ENCODE data around the gene VWA5B1. TPM values are rescaled to one million over a fixed set of nuclear protein-coding genes. Genes with fewer than 3 reads are reported as not detected.

The VWA5B1 gene
- total RNA-seq, 1 donor from 2014 or later: not detected

DNA sequence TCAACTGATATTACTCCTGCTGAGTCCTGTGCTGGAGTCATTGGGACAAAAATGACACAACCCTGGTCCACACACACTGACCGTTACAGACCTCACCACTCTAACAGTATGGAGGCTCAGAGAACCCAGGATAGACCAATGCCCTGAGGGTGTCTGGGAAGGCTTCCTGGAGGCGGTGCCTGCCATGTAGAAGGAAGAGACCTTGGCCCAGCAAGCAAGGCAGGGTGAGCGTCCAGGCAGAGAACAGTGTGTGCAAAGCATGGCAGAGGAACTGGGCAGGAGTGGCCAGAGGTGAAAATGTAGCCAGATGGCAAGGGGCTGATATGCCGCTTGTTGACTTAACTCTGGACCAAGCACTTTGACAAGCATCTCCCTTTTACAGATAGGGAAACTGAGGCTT lies 85.5 kb downstream of the VWA5B1 start:
- H3K9me3 ChIP-seq: no peaks in the 10 kb centered on the region
- intact Hi-C loops (cut with DNase I): no loop called here
- no peak for DNase-seq (ENCODE audit: low spot score in 2 of 2)

DNA sequence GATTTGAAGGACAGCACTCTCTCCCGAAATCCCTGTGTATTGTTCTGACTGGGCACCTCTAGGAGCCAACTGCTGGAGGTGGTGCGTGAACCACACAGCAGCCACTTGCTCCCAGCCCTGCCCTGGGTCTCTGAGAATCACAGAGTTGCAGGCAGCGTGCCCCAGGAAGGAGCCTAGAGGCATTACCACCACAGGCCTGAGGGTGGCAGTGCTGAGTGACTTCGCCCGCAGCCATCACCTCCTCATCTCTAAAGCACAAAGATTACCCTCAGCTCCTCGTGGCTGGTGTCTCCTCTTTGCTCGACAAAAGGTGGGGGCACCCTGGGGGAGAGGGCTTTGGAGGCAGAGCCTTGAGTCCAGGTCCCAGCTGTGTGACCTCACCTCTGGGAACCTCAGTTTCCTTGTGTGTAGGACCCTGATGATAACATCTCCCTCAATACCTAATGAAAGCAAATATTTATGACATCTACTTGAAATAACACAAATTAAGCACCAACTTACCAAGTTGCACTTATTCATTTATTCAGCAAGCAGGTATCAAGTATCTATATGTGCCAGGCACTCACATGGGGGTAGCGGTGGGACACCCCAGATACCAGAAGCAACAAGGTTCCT lies 86.3 kb downstream of the VWA5B1 start:
- Histone ChIP-seq H3K9me3 (no peaks in the 10 kb centered on the region), H3K27ac (no peak overlapping the region), H3K4me3 (no peak overlapping the region), H3K4me1 (no peaks in the 10 kb centered on the region), H3K27me3 (no peaks in the 10 kb centered on the region), H3K36me3 (no peaks in the 10 kb centered on the region)
- intact Hi-C loops (cut with DNase I): loop anchor here (1.0 kb wide), 1 partner anchor 117 kb away; no protein-coding TSS in a partner anchor
- TF ChIP-seq, protein P1, sequence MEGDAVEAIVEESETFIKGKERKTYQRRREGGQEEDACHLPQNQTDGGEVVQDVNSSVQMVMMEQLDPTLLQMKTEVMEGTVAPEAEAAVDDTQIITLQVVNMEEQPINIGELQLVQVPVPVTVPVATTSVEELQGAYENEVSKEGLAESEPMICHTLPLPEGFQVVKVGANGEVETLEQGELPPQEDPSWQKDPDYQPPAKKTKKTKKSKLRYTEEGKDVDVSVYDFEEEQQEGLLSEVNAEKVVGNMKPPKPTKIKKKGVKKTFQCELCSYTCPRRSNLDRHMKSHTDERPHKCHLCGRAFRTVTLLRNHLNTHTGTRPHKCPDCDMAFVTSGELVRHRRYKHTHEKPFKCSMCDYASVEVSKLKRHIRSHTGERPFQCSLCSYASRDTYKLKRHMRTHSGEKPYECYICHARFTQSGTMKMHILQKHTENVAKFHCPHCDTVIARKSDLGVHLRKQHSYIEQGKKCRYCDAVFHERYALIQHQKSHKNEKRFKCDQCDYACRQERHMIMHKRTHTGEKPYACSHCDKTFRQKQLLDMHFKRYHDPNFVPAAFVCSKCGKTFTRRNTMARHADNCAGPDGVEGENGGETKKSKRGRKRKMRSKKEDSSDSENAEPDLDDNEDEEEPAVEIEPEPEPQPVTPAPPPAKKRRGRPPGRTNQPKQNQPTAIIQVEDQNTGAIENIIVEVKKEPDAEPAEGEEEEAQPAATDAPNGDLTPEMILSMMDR (IDR thresholded peaks at IDR 0.05): peak; percentile 33 to 66 (median 49)
- no peak for DNase-seq (ENCODE audit: low spot score in 2 of 2)

More for the DNA sequence above, 85.5 kb downstream of the VWA5B1 start:
- TF ChIP-seq, protein P1 (IDR thresholded peaks at IDR 0.05): no peak
- Histone ChIP-seq H3K4me3 (no peak overlapping the region), H3K36me3 (no peaks in the 10 kb centered on the region), H3K4me1 (no peaks in the 10 kb centered on the region), H3K27me3 (no peaks in the 10 kb centered on the region), H3K27ac (no peak overlapping the region)

- Histone ChIP-seq H3K27ac (no peak overlapping the region), H3K4me1 (no peaks in the 10 kb centered on the region), H3K27me3 (no peaks in the 10 kb centered on the region), H3K36me3 (no peaks in the 10 kb centered on the region), H3K9me3 (no peaks in the 10 kb centered on the region), H3K4me3 (no peak overlapping the region)
- TF ChIP-seq, protein P1 (IDR thresholded peaks at IDR 0.05): no peak
- no peak for DNase-seq (ENCODE audit: low spot score in 2 of 2)
- intact Hi-C loops (cut with DNase I): loop anchor here (1.0 kb wide), 1 partner anchor 117 kb away; no protein-coding TSS in a partner anchor
Observed at GRCh38 chr1:20377516-20378270, 87.0 kb downstream of the VWA5B1 start.

- TF ChIP-seq, protein P1 (IDR thresholded peaks at IDR 0.05): no peak
- intact Hi-C loops (cut with DNase I): no loop called here
Observed at GRCh38 chr1:20379075-20379474, 88.4 kb downstream of the VWA5B1 start.

DNA sequence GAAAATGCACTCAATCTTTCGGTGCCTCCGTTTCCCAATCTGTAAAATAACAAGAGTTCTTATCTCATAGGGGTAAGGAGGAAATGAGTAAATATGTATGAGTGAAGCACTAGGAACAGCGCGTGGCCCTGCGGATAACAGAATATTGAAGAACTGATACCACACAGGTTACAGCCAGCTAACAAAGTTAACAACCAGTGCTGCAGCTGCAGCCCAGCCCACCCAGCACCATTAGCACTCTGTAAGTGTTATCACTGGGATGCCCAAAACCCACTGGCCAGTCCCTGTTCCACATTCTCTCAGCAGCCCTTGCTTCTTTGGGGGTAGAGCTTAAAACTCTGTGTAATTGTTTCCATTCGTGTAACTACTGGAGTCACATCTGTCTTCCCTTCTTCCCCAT lies 89.5 kb downstream of the VWA5B1 start:
- H3K9me3 ChIP-seq: no peaks in the 10 kb centered on the region
- H3K27me3 ChIP-seq: no peaks in the 10 kb centered on the region
- TF ChIP-seq, protein P1 (IDR thresholded peaks at IDR 0.05): no peak
- H3K4me1 ChIP-seq: no peaks in the 10 kb centered on the region
- DNase-seq (ENCODE audit: low spot score in 2 of 2): no peak
- H3K27ac ChIP-seq: no peak overlapping the region
- no peaks in the 10 kb centered on the region for H3K36me3 ChIP-seq
- intact Hi-C loops (cut with DNase I): no loop called here
- H3K4me3 ChIP-seq: no peak overlapping the region

More at GRCh38 chr1:20379075-20379474, 88.4 kb downstream of the VWA5B1 start:
- no peaks in the 10 kb centered on the region for H3K36me3 ChIP-seq
- H3K27me3 ChIP-seq: no peaks in the 10 kb centered on the region
- H3K4me1 ChIP-seq: no peaks in the 10 kb centered on the region
- DNase-seq (ENCODE audit: low spot score in 2 of 2): no peak
- H3K27ac ChIP-seq: no peak overlapping the region
- no peak overlapping the region for H3K4me3 ChIP-seq
- no peaks in the 10 kb centered on the region for H3K9me3 ChIP-seq

Data from ascending aorta (tissue), 2 donors.